ENCODE measurements around the gene PPM1H. TPM values are rescaled to one million over a fixed set of nuclear protein-coding genes. Genes with fewer than 3 reads are reported as not detected.

Gene PPM1H
- total RNA-seq, 3 donors from 2014 or later = 4.9 to 6.1 (median 5.8) TPM

DNA sequence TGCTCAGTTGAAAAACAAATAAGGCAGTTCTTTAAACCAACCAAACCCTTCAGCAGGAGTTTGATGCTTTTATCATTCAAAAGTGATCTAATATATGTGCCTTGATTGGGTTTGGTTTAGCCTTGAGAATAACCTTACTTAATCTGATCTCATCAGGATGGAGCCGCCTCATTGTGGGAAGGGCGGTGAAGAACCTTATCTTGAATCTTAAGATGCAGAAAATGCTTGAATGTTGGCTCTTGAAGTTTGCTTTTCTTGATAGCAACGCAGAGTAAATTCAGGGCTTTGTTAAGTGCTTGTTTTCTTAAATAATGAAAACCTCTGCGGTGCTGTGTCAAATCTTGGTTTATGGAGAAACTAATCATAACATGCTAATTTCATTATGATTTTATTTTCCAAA lies 330.1 kb downstream of the PPM1H start:
- TF ChIP-seq, protein P1, sequence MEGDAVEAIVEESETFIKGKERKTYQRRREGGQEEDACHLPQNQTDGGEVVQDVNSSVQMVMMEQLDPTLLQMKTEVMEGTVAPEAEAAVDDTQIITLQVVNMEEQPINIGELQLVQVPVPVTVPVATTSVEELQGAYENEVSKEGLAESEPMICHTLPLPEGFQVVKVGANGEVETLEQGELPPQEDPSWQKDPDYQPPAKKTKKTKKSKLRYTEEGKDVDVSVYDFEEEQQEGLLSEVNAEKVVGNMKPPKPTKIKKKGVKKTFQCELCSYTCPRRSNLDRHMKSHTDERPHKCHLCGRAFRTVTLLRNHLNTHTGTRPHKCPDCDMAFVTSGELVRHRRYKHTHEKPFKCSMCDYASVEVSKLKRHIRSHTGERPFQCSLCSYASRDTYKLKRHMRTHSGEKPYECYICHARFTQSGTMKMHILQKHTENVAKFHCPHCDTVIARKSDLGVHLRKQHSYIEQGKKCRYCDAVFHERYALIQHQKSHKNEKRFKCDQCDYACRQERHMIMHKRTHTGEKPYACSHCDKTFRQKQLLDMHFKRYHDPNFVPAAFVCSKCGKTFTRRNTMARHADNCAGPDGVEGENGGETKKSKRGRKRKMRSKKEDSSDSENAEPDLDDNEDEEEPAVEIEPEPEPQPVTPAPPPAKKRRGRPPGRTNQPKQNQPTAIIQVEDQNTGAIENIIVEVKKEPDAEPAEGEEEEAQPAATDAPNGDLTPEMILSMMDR (IDR thresholded peaks at IDR 0.05) = no peak
- no peak for ATAC-seq
- Histone ChIP-seq H3K4me3 (no peak overlapping the region), H3K9me3 (no peaks in the 10 kb centered on the region), H3K36me3 (ENCODE audit: low read depth) (no peaks in the 10 kb centered on the region), H3K4me1 (ENCODE audit: low read depth) (peaks cover 10% of the 10 kb centered on the region)
- intact Hi-C loops (cut with DNase I, micrococcal nuclease) = no loop called here
- no peak for DNase-seq

DNA sequence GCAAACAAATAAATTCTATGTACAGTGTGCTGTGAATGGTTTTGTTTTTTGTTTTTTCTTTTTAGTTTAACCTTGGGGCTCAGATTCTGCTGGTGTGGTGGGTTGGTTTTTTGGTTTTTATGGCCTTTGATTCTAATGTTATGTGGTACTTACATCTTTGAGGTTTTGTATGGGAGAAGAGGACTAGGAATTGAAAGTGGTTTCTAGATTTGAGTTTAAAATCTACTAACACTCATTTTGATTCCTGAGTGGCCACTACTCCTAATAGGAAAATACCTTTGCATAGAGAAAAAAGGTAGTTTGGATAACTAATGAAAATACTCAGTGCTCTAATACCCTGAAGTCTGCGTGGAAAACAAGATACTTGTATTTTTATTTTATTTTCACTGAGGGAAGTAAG lies 330.6 kb downstream of the PPM1H start:
- intact Hi-C loops (cut with DNase I, micrococcal nuclease) = no loop called here
- Histone ChIP-seq H3K4me3 (no peak overlapping the region), H3K4me1 (ENCODE audit: low read depth) (peaks cover 10% of the 10 kb centered on the region), H3K36me3 (ENCODE audit: low read depth) (no peaks in the 10 kb centered on the region), H3K9me3 (no peaks in the 10 kb centered on the region)
- ATAC-seq (no peak), DNase-seq (no peak)
- TF ChIP-seq, protein P1 (IDR thresholded peaks at IDR 0.05) = no peak

GRCh38 chr12:62603811-62604098 lies 331.2 kb downstream of the PPM1H start:
- intact Hi-C loops (cut with DNase I, micrococcal nuclease) = no loop called here
- H3K4me3 ChIP-seq = peak overlapping the region; percentile 78
- H3K4me1 ChIP-seq (ENCODE audit: low read depth) = peaks cover 10% of the 10 kb centered on the region
- no peaks in the 10 kb centered on the region for H3K9me3 ChIP-seq
- H3K36me3 ChIP-seq (ENCODE audit: low read depth) = no peaks in the 10 kb centered on the region
- DNase-seq (no peak), ATAC-seq (no peak)
- TF ChIP-seq, protein P1 (IDR thresholded peaks at IDR 0.05) = no peak

DNA sequence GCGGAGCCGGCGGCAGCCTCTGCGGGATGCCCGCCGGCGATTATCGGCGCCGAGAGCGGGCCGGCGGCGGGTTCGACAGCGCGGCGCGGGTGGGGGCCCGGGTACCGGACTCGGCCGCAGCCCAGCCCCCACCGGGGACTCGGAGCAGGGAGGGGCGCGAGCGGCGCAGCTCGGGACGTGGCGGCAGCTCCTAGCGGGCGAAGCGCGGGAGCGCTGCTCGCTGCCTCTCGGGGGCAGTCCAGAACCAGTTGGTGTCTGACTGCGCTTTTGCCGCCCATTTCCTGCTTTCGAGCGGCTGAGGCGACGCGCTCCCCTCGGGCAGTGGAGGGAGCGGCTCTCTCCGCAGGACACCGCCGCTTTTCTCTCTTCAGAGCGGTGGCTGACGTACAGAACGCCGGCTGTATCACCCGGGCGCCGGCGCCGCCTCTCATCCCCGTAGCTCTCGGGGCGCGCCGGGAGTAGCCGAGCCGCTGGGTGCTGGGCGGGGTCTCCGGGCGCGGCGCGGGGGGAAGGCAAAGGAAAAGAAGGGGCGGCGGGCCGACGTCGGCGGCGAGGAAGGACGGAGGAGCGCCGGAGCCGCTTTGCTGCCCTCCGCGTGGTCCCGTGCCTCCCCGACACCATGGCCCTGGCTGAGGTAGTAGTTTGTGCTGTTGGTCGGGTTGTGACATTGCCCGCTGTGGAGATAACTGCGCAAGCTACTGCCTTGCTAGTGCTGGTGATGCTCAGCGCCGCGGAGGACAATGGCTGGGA lies 331.7 kb downstream of the PPM1H start:
- H3K4me3 ChIP-seq = peak overlapping the region; percentile 78
- H3K4me1 ChIP-seq (ENCODE audit: low read depth) = peaks cover 10% of the 10 kb centered on the region
- intact Hi-C loops (cut with DNase I, micrococcal nuclease) = no loop called here
- H3K36me3 ChIP-seq (ENCODE audit: low read depth) = no peaks in the 10 kb centered on the region
- DNase-seq (peak; percentile 81 to 92 (median 89)), ATAC-seq (peak; percentile 90)
- H3K9me3 ChIP-seq = no peaks in the 10 kb centered on the region
- TF ChIP-seq, protein P1 (IDR thresholded peaks at IDR 0.05) = peak; percentile 36

DNA sequence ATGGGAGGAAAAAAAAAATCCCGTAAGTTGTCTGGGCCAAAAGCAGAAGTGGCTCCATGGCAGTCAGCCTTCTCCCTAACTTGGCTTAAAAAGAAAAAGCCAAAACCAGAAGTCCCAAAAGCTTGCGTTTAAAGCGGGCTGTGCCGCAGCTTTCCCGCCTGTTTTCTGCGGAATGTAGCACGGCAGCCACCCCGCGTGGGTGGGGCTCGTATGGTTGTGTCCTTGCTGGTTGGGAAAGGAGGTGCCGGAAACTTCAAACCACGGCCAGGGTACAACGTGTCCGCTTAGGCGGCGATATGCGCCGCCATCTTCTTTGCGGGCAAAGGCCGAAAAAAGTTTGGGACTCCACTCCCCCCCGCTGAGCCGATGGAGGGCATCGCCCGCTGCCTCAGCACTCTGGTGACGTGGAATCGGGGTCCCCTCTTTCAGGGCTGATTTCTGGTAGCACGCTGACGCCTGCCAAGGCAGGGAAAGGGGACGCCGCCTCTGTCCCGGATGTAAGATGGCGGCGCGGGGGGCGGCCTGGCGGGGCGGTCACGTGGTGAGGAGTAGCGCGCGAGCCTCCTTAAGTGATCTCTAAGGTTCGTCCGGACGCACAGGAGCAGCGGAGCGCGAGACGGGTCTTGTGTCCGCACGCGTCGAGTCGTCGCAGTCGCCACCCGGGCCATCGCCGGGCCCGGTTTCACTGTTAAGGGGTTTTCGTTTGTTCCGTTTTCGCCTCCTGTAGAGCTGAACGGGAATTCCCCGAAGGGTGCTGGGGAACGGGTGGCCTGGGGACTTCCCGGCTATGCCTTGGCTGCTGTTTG lies 332.5 kb downstream of the PPM1H start:
- H3K9me3 ChIP-seq = no peaks in the 10 kb centered on the region
- no peaks in the 10 kb centered on the region for H3K36me3 ChIP-seq (ENCODE audit: low read depth)
- DNase-seq (peak; percentile 90 to 94 (median 93)), ATAC-seq (peak; percentile 81)
- intact Hi-C loops (cut with DNase I, micrococcal nuclease) = no loop called here
- TF ChIP-seq, protein P1 (IDR thresholded peaks at IDR 0.05) = no peak
- peak overlapping the region; percentile 78 for H3K4me3 ChIP-seq
- peaks cover 10% of the 10 kb centered on the region for H3K4me1 ChIP-seq (ENCODE audit: low read depth)
